CD4-positive, alpha-beta memory T cell (primary cell): ENCODE data around the gene FLRT3. TPM values are rescaled to one million over a fixed set of nuclear protein-coding genes. Genes with fewer than 3 reads are reported as not detected.

ENCODE experiments used
- CTCF ChIA-PET: fragments of 350-600 bp; sonication (Branson Sonifier 250); formaldehyde crosslinking; loops from one replicate; lab custom pipeline; 2021; ENCODE audit warnings: inconsistent platforms; ENCODE audit not compliant: partially characterized antibody; lab: Charles Lee
- POLR2A ChIA-PET: fragments of 350-600 bp; sonication (Branson Sonifier 250); formaldehyde crosslinking; loops from one replicate; lab custom pipeline; 2021; ENCODE audit not compliant: partially characterized antibody; lab: Charles Lee
- DNase-seq, 5 donors: peaks; one replicate each; pipeline versions ENCODE4 v3.0.0 to v3.0.0-alpha.2; 2020 to 2022; ENCODE audit warnings: mixed read lengths in 1 of 5
- H3K27ac ChIP-seq: one replicate; pipeline ENCODE4 v1.7.0; 2013; ENCODE audit warnings: low read depth, low read length
- H3K27me3 ChIP-seq: 2 replicates; pipeline ENCODE4 v1.7.0; 2013; ENCODE audit warnings: mild to moderate bottlenecking, low read length, moderate library complexity; ENCODE audit not compliant: insufficient read depth
- H3K36me3 ChIP-seq: 2 replicates; pipeline ENCODE4 v1.7.0; 2013; ENCODE audit warnings: mild to moderate bottlenecking, low read length, moderate library complexity; ENCODE audit not compliant: insufficient read depth
- H3K4me1 ChIP-seq: 2 replicates; pipeline ENCODE4 v1.7.0; 2013; ENCODE audit warnings: mild to moderate bottlenecking, low read length, moderate library complexity; ENCODE audit not compliant: insufficient read depth
- H3K4me3 ChIP-seq, 2 donors: one replicate each; pipeline ENCODE4 v1.7.0; 2013; ENCODE audit warnings: low read length in 2 of 2, mild to moderate bottlenecking in 1 of 2
- H3K9me3 ChIP-seq, 2 donors: one replicate each; pipeline ENCODE4 v1.7.0; 2013; ENCODE audit warnings: low read length in 2 of 2, control low read depth in 1 of 2; ENCODE audit not compliant: control insufficient read depth in 1 of 2
- H3K27ac Mint-ChIP-seq, 7 donors: one replicate each; pipeline ENCODE4 v1.8.0; 2020 to 2021; ENCODE audit warnings: mixed read lengths in 7 of 7, mild to moderate bottlenecking in 6 of 7, inconsistent platforms in 3 of 7, moderate library complexity in 3 of 7
- H3K27me3 Mint-ChIP-seq, 2 donors: one replicate each; pipeline ENCODE4 v1.8.0; 2020 to 2021; ENCODE audit warnings: mixed read lengths in 2 of 2
- H3K36me3 Mint-ChIP-seq, 2 donors: one replicate each; pipeline ENCODE4 v1.8.0; 2020 to 2021; ENCODE audit warnings: mixed read lengths in 2 of 2, inconsistent platforms in 1 of 2, mild to moderate bottlenecking in 1 of 2
- H3K4me1 Mint-ChIP-seq, 4 donors: one replicate each; pipeline ENCODE4 v1.8.0; 2020 to 2021; ENCODE audit warnings: mixed read lengths in 4 of 4, mild to moderate bottlenecking in 1 of 4
- H3K4me3 Mint-ChIP-seq, 8 donors: one replicate each; pipeline ENCODE4 v1.8.0; 2020 to 2021; ENCODE audit warnings: mixed read lengths in 8 of 8, mild to moderate bottlenecking in 7 of 8, moderate library complexity in 6 of 8, inconsistent platforms in 3 of 8
- H3K9me3 Mint-ChIP-seq, 8 donors: one replicate each; pipeline ENCODE4 v1.8.0; 2020 to 2021; ENCODE audit warnings: mixed read lengths in 8 of 8, mild to moderate bottlenecking in 5 of 8, inconsistent platforms in 3 of 8, moderate library complexity in 1 of 8
- intact Hi-C: fragments of 100-400 bp; cut with micrococcal nuclease; formaldehyde crosslinking; loops from one replicate; pipeline ENCODE4 v1.15.1; 2023
- polyA plus RNA-seq, 2 donors: library from polyadenylated mRNA; unstranded; fragments of 300-500 nt; fragmentation: Illumina TruSeq; gene quantifications; one replicate each; pipeline ENCODE4 v1.2.3, GENCODE V29; 2021
- total RNA-seq, 2 experiments: library from RNA; stranded (reverse); gene quantifications; one replicate each; pipeline ENCODE4 v1.2.3, GENCODE V29; 2021

The FLRT3 gene
- total and polyA plus RNA-seq, 4 experiments from 2014 or later, result not detected

GRCh38 chr20:14282140-14282539, 55.3 kb downstream of the FLRT3 start:
- H3K9me3 ChIP-seq, result no peaks in the 10 kb centered on the region
- no peak overlapping the region for H3K4me3 Mint-ChIP-seq
- CTCF ChIA-PET, result no interaction called here
- no peak for DNase-seq
- intact Hi-C loops, result no loop called here
- no peaks in the 10 kb centered on the region for H3K4me1 Mint-ChIP-seq
- no peaks in the 10 kb centered on the region for H3K36me3 Mint-ChIP-seq
- no peak overlapping the region for H3K27ac ChIP-seq
- no peak overlapping the region for H3K4me3 ChIP-seq
- H3K36me3 ChIP-seq, result no peaks in the 10 kb centered on the region
- no peaks in the 10 kb centered on the region for H3K4me1 ChIP-seq
- no peaks in the 10 kb centered on the region for H3K27me3 Mint-ChIP-seq
- no peaks in the 10 kb centered on the region for H3K27me3 ChIP-seq
- H3K9me3 Mint-ChIP-seq, result peaks cover 0 to 18% (median 9%) of the 10 kb centered on the region in 8 donors
- H3K27ac Mint-ChIP-seq, result no peak overlapping the region
- POLR2A ChIA-PET, result no interaction called here
